IMR-90 (cell line): ENCODE data around the gene FA2H.

Source experiments
- CHD1 ChIP-seq: IDR thresholded peaks from 2 replicates; pipeline ENCODE4 v1.6.1; 2012; ENCODE audit warnings: low read depth, low read length, improper control_type of control experiment
- CTCF ChIP-seq: conservative IDR thresholded peaks from 2 replicates; pipeline ENCODE4 v1.5.1; 2012; ENCODE audit warnings: mild to moderate bottlenecking, low read depth, low read length, improper control_type of control experiment
- FOS ChIP-seq: fragments of 150-350 bp; IDR thresholded peaks from 2 replicates; pipeline ENCODE4 v1.6.1; 2016; ENCODE audit warnings: low read depth, low read length
- MAFK ChIP-seq: IDR thresholded peaks from 2 replicates; pipeline ENCODE4 v1.6.1; 2012; ENCODE audit warnings: low read depth, low read length, improper control_type of control experiment
- MAZ ChIP-seq: IDR thresholded peaks from 2 replicates; pipeline ENCODE4 v1.6.1; 2012; ENCODE audit warnings: low read depth, mild to moderate bottlenecking, low read length, improper control_type of control experiment, moderate library complexity, borderline replicate concordance
- MXI1 ChIP-seq: IDR thresholded peaks from 2 replicates; pipeline ENCODE4 v1.6.1; 2012; ENCODE audit warnings: low read depth, mild to moderate bottlenecking, low read length, moderate library complexity, borderline replicate concordance
- POLR2A ChIP-seq: IDR thresholded peaks from 2 replicates; pipeline ENCODE4 v1.6.1; 2012; ENCODE audit warnings: mild to moderate bottlenecking, low read depth, low read length
- RAD21 ChIP-seq: IDR thresholded peaks from 2 replicates; pipeline ENCODE4 v1.6.1; 2012; ENCODE audit warnings: low read length, improper control_type of control experiment
- RCOR1 ChIP-seq: IDR thresholded peaks from 2 replicates; pipeline ENCODE4 v1.6.1; 2012; ENCODE audit warnings: mild to moderate bottlenecking, low read length, improper control_type of control experiment; ENCODE audit not compliant: insufficient replicate concordance
- RFX5 ChIP-seq: IDR thresholded peaks from 2 replicates; pipeline ENCODE4 v1.8.0; 2012; ENCODE audit warnings: low read depth, mild to moderate bottlenecking, low read length, moderate library complexity
- SMC3 ChIP-seq: fragments of 150-350 bp; IDR thresholded peaks from 2 replicates; pipeline ENCODE4 v1.6.1; 2016; ENCODE audit warnings: low read depth, mild to moderate bottlenecking, antibody characterized with exemption, low read length, moderate library complexity
- USF2 ChIP-seq: fragments of 150-350 bp; IDR thresholded peaks from 2 replicates; pipeline ENCODE4 v1.6.1; 2017; ENCODE audit warnings: mild to moderate bottlenecking, antibody characterized with exemption, low read length, low read depth

- no peak for TF ChIP-seq MAFK
- no peak for TF ChIP-seq POLR2A
- TF ChIP-seq CHD1, result no peak
- peak; percentile 39 for TF ChIP-seq CTCF
- TF ChIP-seq RCOR1, result no peak
- TF ChIP-seq SMC3, result 0 out of 2 replicates have a peak, but pooled peaks have one; percentile 8
- TF ChIP-seq MXI1, result no peak
- peak; percentile 18 for TF ChIP-seq RAD21
- no peak for TF ChIP-seq RFX5
- TF ChIP-seq FOS, result no peak
- no peak for TF ChIP-seq MAZ
- no peak for TF ChIP-seq USF2
Observed at GRCh38 chr16:74726716-74727115, 47.9 kb downstream of the FA2H start.
